ENCODE data around the gene TMEM255B. TPM values are rescaled to one million over a fixed set of nuclear protein-coding genes. Genes with fewer than 3 reads are reported as not detected.

TMEM255B gene
- total RNA-seq, 1 experiment from 2014 or later = 4.7 TPM

DNA sequence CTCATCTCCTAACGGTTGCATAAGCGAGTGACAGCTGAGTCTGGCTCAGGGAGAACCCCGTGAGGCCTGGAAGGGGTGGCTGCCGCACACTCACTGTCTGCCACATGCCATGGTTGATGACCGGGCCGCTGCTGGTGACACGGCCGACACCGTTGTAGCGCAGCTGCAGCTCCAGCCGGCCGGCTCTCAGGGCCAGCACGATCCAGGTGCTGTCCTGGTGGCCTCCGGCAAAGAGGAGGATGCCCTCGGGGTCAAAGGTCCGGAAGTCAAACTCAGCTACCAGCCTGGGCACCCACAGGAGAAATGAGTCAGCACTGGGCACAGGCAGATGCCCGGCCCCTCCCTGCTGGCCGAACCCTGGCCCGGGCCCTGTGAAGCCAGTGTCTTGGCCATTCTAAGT, 73.2 kb downstream of the TMEM255B start (continued):
- TF ChIP-seq ATF1 (CRISPR knock-in tag; IDR thresholded peaks at IDR 0.05) (no peak), JUN (CRISPR knock-in tag; IDR thresholded peaks at IDR 0.05) (no peak)

DNA sequence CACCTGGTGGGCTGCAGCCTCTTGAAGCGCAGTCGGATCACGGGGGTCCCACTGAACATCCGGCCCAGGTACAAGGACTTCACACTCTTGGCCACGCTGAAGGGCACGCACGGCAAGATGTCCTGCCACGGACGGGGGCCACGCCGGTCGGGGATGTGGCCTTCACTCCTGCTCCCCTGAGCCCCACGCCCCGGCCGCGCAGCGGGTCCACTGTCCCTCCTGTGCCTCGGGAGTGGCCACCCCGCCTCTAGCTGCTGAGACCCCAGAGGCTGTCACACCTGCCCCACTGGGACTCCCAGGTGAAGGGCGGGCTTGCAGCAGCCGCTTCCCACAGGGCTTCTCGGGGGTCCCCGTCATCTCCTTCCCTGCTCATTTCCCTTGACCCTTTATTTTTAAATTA, 73.6 kb downstream of the TMEM255B start:
- Mint-ChIP-seq H3K4me3 (no peak overlapping the region), H3K9me3 (no peaks in the 10 kb centered on the region), H3K4me1 (peaks cover 11% of the 10 kb centered on the region), H3K36me3 (peaks cover 13% of the 10 kb centered on the region), H3K27ac (no peak overlapping the region), H3K27me3 (ENCODE audit: low read depth) (no peaks in the 10 kb centered on the region)
- ChIA-PET CTCF (no interaction called here), POLR2A (no interaction called here)
- no peak for ATAC-seq
- DNase-seq (ENCODE audit: low spot score) = no peak
- TF ChIP-seq ZNF416 (CRISPR knock-in tag; IDR thresholded peaks at IDR 0.05) (no peak), ZNF317 (CRISPR knock-in tag; IDR thresholded peaks at IDR 0.05; ENCODE audit: borderline replicate concordance, low read depth) (no peak), HMGA2 (CRISPR knock-in tag; IDR thresholded peaks at IDR 0.05) (no peak), NR2C2 (CRISPR knock-in tag; IDR thresholded peaks at IDR 0.05) (no peak), ZNF671 (CRISPR knock-in tag; IDR thresholded peaks at IDR 0.05) (no peak), TP53 (CRISPR knock-in tag; IDR thresholded peaks at IDR 0.05) (no peak)
- TF ChIP-seq, protein P1, sequence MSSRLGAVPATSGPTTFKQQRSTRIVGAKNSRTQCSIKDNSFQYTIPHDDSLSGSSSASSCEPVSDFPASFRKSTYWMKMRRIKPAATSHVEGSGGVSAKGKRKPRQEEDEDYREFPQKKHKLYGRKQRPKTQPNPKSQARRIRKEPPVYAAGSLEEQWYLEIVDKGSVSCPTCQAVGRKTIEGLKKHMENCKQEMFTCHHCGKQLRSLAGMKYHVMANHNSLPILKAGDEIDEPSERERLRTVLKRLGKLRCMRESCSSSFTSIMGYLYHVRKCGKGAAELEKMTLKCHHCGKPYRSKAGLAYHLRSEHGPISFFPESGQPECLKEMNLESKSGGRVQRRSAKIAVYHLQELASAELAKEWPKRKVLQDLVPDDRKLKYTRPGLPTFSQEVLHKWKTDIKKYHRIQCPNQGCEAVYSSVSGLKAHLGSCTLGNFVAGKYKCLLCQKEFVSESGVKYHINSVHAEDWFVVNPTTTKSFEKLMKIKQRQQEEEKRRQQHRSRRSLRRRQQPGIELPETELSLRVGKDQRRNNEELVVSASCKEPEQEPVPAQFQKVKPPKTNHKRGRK (CRISPR knock-in tag; IDR thresholded peaks at IDR 0.05; ENCODE audit: borderline replicate concordance) = no peak
- TF ChIP-seq, protein P2, sequence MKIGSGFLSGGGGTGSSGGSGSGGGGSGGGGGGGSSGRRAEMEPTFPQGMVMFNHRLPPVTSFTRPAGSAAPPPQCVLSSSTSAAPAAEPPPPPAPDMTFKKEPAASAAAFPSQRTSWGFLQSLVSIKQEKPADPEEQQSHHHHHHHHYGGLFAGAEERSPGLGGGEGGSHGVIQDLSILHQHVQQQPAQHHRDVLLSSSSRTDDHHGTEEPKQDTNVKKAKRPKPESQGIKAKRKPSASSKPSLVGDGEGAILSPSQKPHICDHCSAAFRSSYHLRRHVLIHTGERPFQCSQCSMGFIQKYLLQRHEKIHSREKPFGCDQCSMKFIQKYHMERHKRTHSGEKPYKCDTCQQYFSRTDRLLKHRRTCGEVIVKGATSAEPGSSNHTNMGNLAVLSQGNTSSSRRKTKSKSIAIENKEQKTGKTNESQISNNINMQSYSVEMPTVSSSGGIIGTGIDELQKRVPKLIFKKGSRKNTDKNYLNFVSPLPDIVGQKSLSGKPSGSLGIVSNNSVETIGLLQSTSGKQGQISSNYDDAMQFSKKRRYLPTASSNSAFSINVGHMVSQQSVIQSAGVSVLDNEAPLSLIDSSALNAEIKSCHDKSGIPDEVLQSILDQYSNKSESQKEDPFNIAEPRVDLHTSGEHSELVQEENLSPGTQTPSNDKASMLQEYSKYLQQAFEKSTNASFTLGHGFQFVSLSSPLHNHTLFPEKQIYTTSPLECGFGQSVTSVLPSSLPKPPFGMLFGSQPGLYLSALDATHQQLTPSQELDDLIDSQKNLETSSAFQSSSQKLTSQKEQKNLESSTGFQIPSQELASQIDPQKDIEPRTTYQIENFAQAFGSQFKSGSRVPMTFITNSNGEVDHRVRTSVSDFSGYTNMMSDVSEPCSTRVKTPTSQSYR (CRISPR knock-in tag; IDR thresholded peaks at IDR 0.05) = no peak
- TF ChIP-seq, protein P3, sequence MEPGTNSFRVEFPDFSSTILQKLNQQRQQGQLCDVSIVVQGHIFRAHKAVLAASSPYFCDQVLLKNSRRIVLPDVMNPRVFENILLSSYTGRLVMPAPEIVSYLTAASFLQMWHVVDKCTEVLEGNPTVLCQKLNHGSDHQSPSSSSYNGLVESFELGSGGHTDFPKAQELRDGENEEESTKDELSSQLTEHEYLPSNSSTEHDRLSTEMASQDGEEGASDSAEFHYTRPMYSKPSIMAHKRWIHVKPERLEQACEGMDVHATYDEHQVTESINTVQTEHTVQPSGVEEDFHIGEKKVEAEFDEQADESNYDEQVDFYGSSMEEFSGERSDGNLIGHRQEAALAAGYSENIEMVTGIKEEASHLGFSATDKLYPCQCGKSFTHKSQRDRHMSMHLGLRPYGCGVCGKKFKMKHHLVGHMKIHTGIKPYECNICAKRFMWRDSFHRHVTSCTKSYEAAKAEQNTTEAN (CRISPR knock-in tag; IDR thresholded peaks at IDR 0.05) = no peak

DNA sequence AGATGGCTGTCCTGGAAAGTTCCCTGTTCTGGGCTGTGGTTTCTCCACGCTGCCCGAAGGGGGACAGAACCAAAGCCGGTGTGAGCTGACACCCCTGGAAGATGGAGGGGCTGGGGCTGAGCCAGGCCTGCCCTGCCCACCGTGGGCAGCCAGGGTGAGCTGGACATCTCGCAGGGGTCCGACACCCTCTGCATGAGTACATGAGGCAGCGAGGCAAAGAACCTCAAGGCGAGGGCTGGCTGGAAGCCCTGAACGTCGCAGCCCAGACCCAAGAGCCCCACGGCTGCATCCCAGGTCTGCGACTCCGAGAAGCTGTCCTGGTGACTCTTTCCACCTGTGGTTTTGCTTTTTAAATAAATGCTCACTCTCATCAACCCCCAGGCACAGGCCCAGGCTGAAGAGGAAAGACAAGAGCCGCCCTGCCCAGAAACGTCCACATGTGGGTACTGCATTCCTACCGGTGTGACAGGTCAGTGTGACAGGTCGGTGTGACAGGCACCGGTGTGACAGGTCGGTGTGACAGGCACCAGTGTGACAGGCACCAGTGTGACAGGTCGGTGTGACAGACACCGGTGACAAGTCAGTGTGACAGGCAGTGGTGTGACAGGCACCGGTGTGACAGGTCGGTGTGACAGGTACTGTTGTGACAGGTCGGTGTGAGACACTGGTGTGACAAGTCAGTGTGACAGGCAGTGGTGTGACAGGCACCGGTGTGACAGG, 74.2 kb downstream of the TMEM255B start:
- H3K27ac Mint-ChIP-seq = no peak overlapping the region
- no peaks in the 10 kb centered on the region for H3K27me3 Mint-ChIP-seq (ENCODE audit: low read depth)
- DNase-seq (ENCODE audit: low spot score) = no peak
- ChIA-PET CTCF (no interaction called here), POLR2A (no interaction called here)
- peaks cover 16% of the 10 kb centered on the region for H3K4me1 Mint-ChIP-seq
- no peak for ATAC-seq
- H3K9me3 Mint-ChIP-seq = no peaks in the 10 kb centered on the region
- H3K4me3 Mint-ChIP-seq = no peak overlapping the region
- H3K36me3 Mint-ChIP-seq = peaks cover 11% of the 10 kb centered on the region
- TF ChIP-seq KAT7 (CRISPR knock-in tag; IDR thresholded peaks at IDR 0.05; ENCODE audit: borderline replicate concordance) (no peak), CTCF (IDR thresholded peaks at IDR 0.05) (no peak), ZNF396 (CRISPR knock-in tag; IDR thresholded peaks at IDR 0.05; ENCODE audit: borderline replicate concordance) (no peak), SP1 (CRISPR knock-in tag; conservative IDR thresholded peaks at IDR 0.05) (no peak), ATF2 (CRISPR knock-in tag; IDR thresholded peaks at IDR 0.05; ENCODE audit: borderline replicate concordance, low read depth) (no peak), TEAD1 (CRISPR knock-in tag; IDR thresholded peaks at IDR 0.05) (no peak), MXD4 (CRISPR knock-in tag; IDR thresholded peaks at IDR 0.05; ENCODE audit: borderline replicate concordance) (no peak)
- TF ChIP-seq, protein P4, sequence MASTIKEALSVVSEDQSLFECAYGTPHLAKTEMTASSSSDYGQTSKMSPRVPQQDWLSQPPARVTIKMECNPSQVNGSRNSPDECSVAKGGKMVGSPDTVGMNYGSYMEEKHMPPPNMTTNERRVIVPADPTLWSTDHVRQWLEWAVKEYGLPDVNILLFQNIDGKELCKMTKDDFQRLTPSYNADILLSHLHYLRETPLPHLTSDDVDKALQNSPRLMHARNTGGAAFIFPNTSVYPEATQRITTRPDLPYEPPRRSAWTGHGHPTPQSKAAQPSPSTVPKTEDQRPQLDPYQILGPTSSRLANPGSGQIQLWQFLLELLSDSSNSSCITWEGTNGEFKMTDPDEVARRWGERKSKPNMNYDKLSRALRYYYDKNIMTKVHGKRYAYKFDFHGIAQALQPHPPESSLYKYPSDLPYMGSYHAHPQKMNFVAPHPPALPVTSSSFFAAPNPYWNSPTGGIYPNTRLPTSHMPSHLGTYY (CRISPR knock-in tag; IDR thresholded peaks at IDR 0.05) = no peak
- TF ChIP-seq, protein P2 (CRISPR knock-in tag; IDR thresholded peaks at IDR 0.05) = no peak
